HG03521 (cell line): Measurements from ENCODE around the gene PHYKPL.

ENCODE experiments used
- ATAC-seq: cut with Tn5 transposase; IDR thresholded peaks from one replicate; pipeline ENCODE4 v1.9.1; 2021; ENCODE audit warnings: mild to moderate bottlenecking, moderate library complexity; ENCODE audit not compliant: unreplicated experiment

PHYKPL gene

GRCh38 chr5:178192787-178193186, 39.8 kb downstream of the PHYKPL start:
- no peak for ATAC-seq

- ATAC-seq, result no peak
These were observed 40.4 kb downstream of the PHYKPL start for GRCh38 chr5:178192244-178192643.

- ATAC-seq, result no peak
These were observed 40.9 kb downstream of the PHYKPL start for GRCh38 chr5:178191661-178192060.

GRCh38 chr5:178189433-178189832, 43.2 kb downstream of the PHYKPL start:
- no peak for ATAC-seq

- no peak for ATAC-seq
These were observed 45.6 kb downstream of the PHYKPL start, which contains the start of gene GMCL2 for GRCh38 chr5:178187014-178187413. TSS of gene GMCL2 (minus strand) at chr5:178187371. CDS start at chr5:178187299, 72 bp downstream.

GRCh38 chr5:178186427-178186826, 46.2 kb downstream of the PHYKPL start:
- ATAC-seq, result no peak

GRCh38 chr5:178182158-178182876, 50.3 kb downstream of the PHYKPL start:
- ATAC-seq, result no peak

GRCh38 chr5:178180141-178180863, 52.3 kb downstream of the PHYKPL start:
- ATAC-seq, result no peak

GRCh38 chr5:178177569-178177968, 55.0 kb downstream of the PHYKPL start:
- ATAC-seq, result no peak

- no peak for ATAC-seq
These were observed 55.8 kb downstream of the PHYKPL start for GRCh38 chr5:178176791-178177190.

GRCh38 chr5:178174456-178174855, 58.1 kb downstream of the PHYKPL start:
- ATAC-seq, result no peak

- ATAC-seq, result no peak
These were observed 62.1 kb downstream of the PHYKPL start for GRCh38 chr5:178170455-178170854.

GRCh38 chr5:178165581-178165980, 67.0 kb downstream of the PHYKPL start:
- ATAC-seq, result no peak

- peak; percentile 89 for ATAC-seq
These were observed 68.5 kb downstream of the PHYKPL start for GRCh38 chr5:178163772-178164735.

GRCh38 chr5:178162481-178162880, 70.1 kb downstream of the PHYKPL start:
- ATAC-seq, result no peak

- no peak for ATAC-seq
These were observed 72.4 kb downstream of the PHYKPL start for GRCh38 chr5:178160176-178160575.
